WTC11 (cell line): ENCODE measurements around the gene CTBP1. TPM values are rescaled to one million over a fixed set of nuclear protein-coding genes. Genes with fewer than 3 reads are reported as not detected.

ENCODE experiments used
- ATAC-seq: fragments of 200-7000 bp; cut with Tn5 transposase; 2 replicates; pipeline ENCODE4 v1.10.0; 2021; ENCODE audit warnings: mild to moderate bottlenecking, moderate library complexity
- CTCF ChIA-PET: fragments of 300-600 bp; sonication (Branson Sonifier 250); formaldehyde crosslinking; loops from one replicate; lab custom pipeline; 2021; ENCODE audit warnings: antibody characterized with exemption; lab: Charles Lee
- POLR2A ChIA-PET: fragments of 350-600 bp; sonication (Branson Sonifier 250); formaldehyde crosslinking; loops from one replicate; lab custom pipeline; 2021; ENCODE audit warnings: antibody characterized with exemption; lab: Charles Lee
- DNase-seq: peaks from one replicate; pipeline ENCODE4 v3.0.0; 2021; ENCODE audit warnings: low spot score
- H3K27ac Mint-ChIP-seq: 2 replicates; pipeline ENCODE4 v1.8.0; 2021; ENCODE audit warnings: mixed read lengths
- H3K27me3 Mint-ChIP-seq: 2 replicates; pipeline ENCODE4 v1.8.0; 2021; ENCODE audit warnings: low read depth, mild to moderate bottlenecking, moderate library complexity, mixed read lengths
- H3K36me3 Mint-ChIP-seq: 2 replicates; pipeline ENCODE4 v1.8.0; 2021; ENCODE audit warnings: mixed read lengths
- H3K4me1 Mint-ChIP-seq: 2 replicates; pipeline ENCODE4 v1.8.0; 2022; ENCODE audit warnings: mixed read lengths
- H3K4me3 Mint-ChIP-seq: 2 replicates; pipeline ENCODE4 v1.8.0; 2021; ENCODE audit warnings: mild to moderate bottlenecking, moderate library complexity, mixed read lengths
- H3K9me3 Mint-ChIP-seq: 2 replicates; pipeline ENCODE4 v1.8.0; 2021; ENCODE audit warnings: mixed read lengths
- ATF1 ChIP-seq: sonication (generic); formaldehyde crosslinking; IDR thresholded peaks from 2 replicates; pipeline ENCODE4 v1.8.1; 2023; ENCODE audit warnings: mild to moderate bottlenecking, moderate library complexity, missing genetic modification reagents
- ATF3 ChIP-seq: sonication (generic); formaldehyde crosslinking; conservative IDR thresholded peaks from 2 replicates; pipeline ENCODE4 v1.8.1; 2022; ENCODE audit warnings: mild to moderate bottlenecking, missing genetic modification reagents
- CREB1 ChIP-seq: sonication (generic); formaldehyde crosslinking; IDR thresholded peaks from 2 replicates; pipeline ENCODE4 v1.8.0; 2023; ENCODE audit warnings: mild to moderate bottlenecking, missing genetic modification reagents
- CREM ChIP-seq: sonication (generic); formaldehyde crosslinking; IDR thresholded peaks from 2 replicates; pipeline ENCODE4 v1.8.1; 2022; ENCODE audit warnings: mild to moderate bottlenecking, missing genetic modification reagents, moderate library complexity
- ERG ChIP-seq: fragments of 250-450 bp; sonication (Bioruptor Pico); IDR thresholded peaks from 2 replicates; pipeline ENCODE4 v1.8.0; 2021; ENCODE audit warnings: mild to moderate bottlenecking
- ESRRA ChIP-seq: sonication (generic); formaldehyde crosslinking; IDR thresholded peaks from 2 replicates; pipeline ENCODE4 v1.8.1; 2022; ENCODE audit warnings: mild to moderate bottlenecking, missing genetic modification reagents, borderline replicate concordance
- GABPB1 ChIP-seq: sonication (generic); formaldehyde crosslinking; IDR thresholded peaks from 2 replicates; pipeline ENCODE4 v1.8.1; 2023; ENCODE audit warnings: mild to moderate bottlenecking, missing genetic modification reagents
- GRHL2 ChIP-seq: fragments of 250-450 bp; sonication (Bioruptor Pico); IDR thresholded peaks from 2 replicates; pipeline ENCODE4 v1.8.0; 2022; ENCODE audit warnings: mild to moderate bottlenecking, moderate library complexity; ENCODE audit not compliant: insufficient replicate concordance, severe bottlenecking
- HMGA2 ChIP-seq: fragments of 250-450 bp; sonication (Bioruptor Pico); IDR thresholded peaks from 2 replicates; pipeline ENCODE4 v1.4.0; 2021; ENCODE audit warnings: mild to moderate bottlenecking, moderate library complexity
- JAZF1 ChIP-seq: fragments of 250-450 bp; sonication (Bioruptor Pico); IDR thresholded peaks from 2 replicates; pipeline ENCODE4 v1.9.0; 2021; ENCODE audit warnings: moderate library complexity, mild to moderate bottlenecking, inconsistent platforms
- MAX ChIP-seq: sonication (generic); formaldehyde crosslinking; IDR thresholded peaks from 2 replicates; pipeline ENCODE4 v1.8.0; 2022; ENCODE audit warnings: mild to moderate bottlenecking, missing genetic modification reagents
- MYBL2 ChIP-seq: sonication (generic); formaldehyde crosslinking; IDR thresholded peaks from 2 replicates; pipeline ENCODE4 v1.8.1; 2023; ENCODE audit warnings: mild to moderate bottlenecking, moderate library complexity, missing genetic modification reagents
- NFYB ChIP-seq: sonication (generic); formaldehyde crosslinking; conservative IDR thresholded peaks from 2 replicates; pipeline ENCODE4 v1.8.0; 2022; ENCODE audit warnings: low read depth, missing genetic modification reagents
- RELA ChIP-seq: sonication (generic); formaldehyde crosslinking; IDR thresholded peaks from 2 replicates; pipeline ENCODE4 v1.8.1; 2022; ENCODE audit warnings: missing genetic modification reagents, mild to moderate bottlenecking, borderline replicate concordance
- SOX15 ChIP-seq: fragments of 250-450 bp; sonication (Bioruptor Pico); IDR thresholded peaks from 2 replicates; pipeline ENCODE4 v1.9.0; 2021; ENCODE audit warnings: mild to moderate bottlenecking
- TEAD4 ChIP-seq: sonication (generic); formaldehyde crosslinking; IDR thresholded peaks from 2 replicates; pipeline ENCODE4 v1.8.0; 2022; ENCODE audit warnings: mild to moderate bottlenecking, missing genetic modification reagents
- TP53 ChIP-seq: sonication (generic); formaldehyde crosslinking; IDR thresholded peaks from 2 replicates; pipeline ENCODE4 v1.8.1; 2023; ENCODE audit warnings: mild to moderate bottlenecking, missing genetic modification reagents
- ZNF219 ChIP-seq: sonication (generic); formaldehyde crosslinking; IDR thresholded peaks from 2 replicates; pipeline ENCODE4 v1.8.0; 2023; ENCODE audit warnings: missing genetic modification reagents, mild to moderate bottlenecking, borderline replicate concordance
- ZNF423 ChIP-seq: fragments of 250-450 bp; sonication (Bioruptor Pico); IDR thresholded peaks from 2 replicates; pipeline ENCODE4 v2.1.2; 2022; ENCODE audit warnings: mild to moderate bottlenecking, moderate library complexity
- total RNA-seq: library from RNA; stranded (reverse); gene quantifications from 3 replicates; pipeline ENCODE4 v1.2.3, GENCODE V29; 2021
- TF ChIP-seq, protein P1 (sequence below): fragments of 200-600 bp; IDR thresholded peaks from 2 replicates; pipeline ENCODE4 v1.8.0; 2022; ENCODE audit warnings: antibody characterized with exemption
- TF ChIP-seq, protein P2 (sequence below): fragments of 250-450 bp; sonication (Bioruptor Pico); IDR thresholded peaks from 2 replicates; pipeline ENCODE4 v2.1.2; 2022; ENCODE audit warnings: mild to moderate bottlenecking, moderate library complexity

CTBP1 gene
- total RNA-seq, 1 experiment from 2014 or later, result 143 TPM

DNA sequence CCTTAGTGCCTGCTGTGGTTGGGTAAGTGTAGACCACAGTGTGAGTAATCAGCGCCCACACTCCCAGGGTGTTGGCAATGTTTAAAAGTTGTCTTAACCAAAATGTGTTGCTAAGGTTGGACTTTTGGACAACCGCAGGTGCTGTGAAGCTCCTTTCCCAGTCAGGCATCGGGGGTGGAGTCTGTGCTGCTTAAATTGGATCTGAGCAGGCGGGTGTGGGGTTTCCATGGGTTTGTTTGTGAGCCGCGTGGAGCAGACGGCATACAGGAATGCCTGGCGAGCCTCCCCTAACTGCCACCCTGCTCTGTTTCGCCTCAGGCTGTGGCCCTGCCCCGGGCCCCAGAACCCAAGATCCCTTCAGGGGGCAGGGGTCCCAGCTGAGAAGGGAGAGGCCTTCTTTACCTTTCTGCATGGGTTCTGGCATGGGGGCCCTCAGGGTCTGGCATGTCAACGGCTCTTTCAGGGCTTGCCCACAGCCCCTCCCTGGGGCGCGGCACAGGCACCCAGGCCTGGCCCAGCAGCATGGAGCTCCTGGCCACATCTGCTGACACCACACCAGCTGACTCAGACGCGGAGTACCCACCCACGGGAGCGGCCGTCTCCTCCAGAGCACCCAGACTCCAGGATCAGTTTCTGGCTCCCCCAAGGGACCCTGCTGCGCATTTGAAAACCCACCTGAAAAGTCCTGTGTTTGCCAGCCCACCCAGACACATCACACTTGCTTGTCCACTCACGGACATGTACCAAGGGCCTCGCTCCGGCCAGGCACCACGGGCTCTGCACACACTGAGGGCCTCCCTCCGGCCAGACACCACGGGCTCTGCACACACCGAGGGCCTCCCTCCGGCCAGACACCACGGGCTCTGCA, 71.4 kb downstream of the CTBP1 start:
- ChIA-PET POLR2A (interaction anchor here (0.8 kb wide), 1 partner anchor 535 kb away, joined by 3 read pairs; the partner anchor contains the start of gene SLBP), CTCF (interaction anchor here (0.9 kb wide), 1 partner anchor 10 kb away, joined by 3 read pairs; no protein-coding TSS in a partner anchor)
- Mint-ChIP-seq H3K36me3 (no peaks in the 10 kb centered on the region; the same call in 1 of the 2 replicates), H3K9me3 (peaks cover 26% of the 10 kb centered on the region), H3K4me3 (no peak overlapping the region), H3K27ac (no peak overlapping the region), H3K27me3 (peaks cover 57% of the 10 kb centered on the region), H3K4me1 (no peaks in the 10 kb centered on the region)
- ATAC-seq, result no peak
- DNase-seq, result no peak
- TF ChIP-seq ERG (CRISPR knock-in tag), result no peak
- no peak for TF ChIP-seq ESRRA (CRISPR knock-in tag)
- TF ChIP-seq MYBL2 (CRISPR knock-in tag), result no peak
- no peak for TF ChIP-seq SOX15 (CRISPR knock-in tag)
- TF ChIP-seq ZNF423 (CRISPR knock-in tag), result no peak
- no peak for TF ChIP-seq JAZF1
- TF ChIP-seq ATF3 (CRISPR knock-in tag), result no peak

DNA sequence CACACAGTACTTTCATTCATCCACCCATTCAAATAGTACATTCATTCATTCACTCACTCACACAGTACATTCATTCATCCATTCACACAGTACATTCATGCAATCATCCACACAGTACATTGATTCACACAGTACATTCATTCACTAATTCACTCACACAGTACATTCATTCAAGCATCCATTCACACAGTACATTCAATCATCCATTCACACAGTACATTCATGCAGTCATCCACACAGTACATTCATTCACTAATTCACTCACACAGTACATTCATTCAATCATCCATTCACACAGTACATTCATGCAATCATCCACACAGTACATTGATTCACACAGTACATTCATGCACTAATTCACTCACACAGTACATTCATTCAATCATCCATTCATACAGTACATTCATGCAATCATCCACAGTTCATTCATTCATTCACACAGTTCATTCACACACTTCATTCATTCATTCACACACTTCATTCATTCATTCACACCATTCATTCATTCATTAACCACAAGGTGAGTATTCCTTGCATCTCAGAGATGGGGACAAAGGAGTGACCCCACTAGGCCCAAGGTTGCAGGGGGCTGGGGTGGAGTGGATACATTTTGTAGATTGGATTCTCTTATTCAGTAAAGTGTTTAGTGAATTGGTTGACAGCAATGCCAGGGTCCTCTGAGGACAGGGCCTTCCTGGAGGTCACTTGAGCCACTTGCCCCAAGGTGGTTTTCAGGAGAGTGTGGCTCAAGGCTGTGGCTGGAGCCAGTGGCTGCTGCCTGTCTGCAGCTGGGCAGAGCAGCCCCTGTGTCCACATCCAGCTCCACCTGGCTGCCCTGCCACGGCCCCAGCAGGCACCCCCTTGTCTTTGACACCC, 72.3 kb downstream of the CTBP1 start:
- DNase-seq, result no peak
- H3K9me3 Mint-ChIP-seq, result peaks cover 22% of the 10 kb centered on the region
- H3K4me3 Mint-ChIP-seq, result no peak overlapping the region
- H3K27ac Mint-ChIP-seq, result no peak overlapping the region
- H3K36me3 Mint-ChIP-seq, result no peaks in the 10 kb centered on the region; the same call in 1 of the 2 replicates
- TF ChIP-seq CREM (CRISPR knock-in tag) (no peak), ATF1 (no peak), GRHL2 (CRISPR knock-in tag) (no peak), MAX (CRISPR knock-in tag) (no peak), TEAD4 (CRISPR knock-in tag) (no peak), CREB1 (CRISPR knock-in tag) (no peak), HMGA2 (CRISPR knock-in tag) (no peak)
- TF ChIP-seq, protein P1, sequence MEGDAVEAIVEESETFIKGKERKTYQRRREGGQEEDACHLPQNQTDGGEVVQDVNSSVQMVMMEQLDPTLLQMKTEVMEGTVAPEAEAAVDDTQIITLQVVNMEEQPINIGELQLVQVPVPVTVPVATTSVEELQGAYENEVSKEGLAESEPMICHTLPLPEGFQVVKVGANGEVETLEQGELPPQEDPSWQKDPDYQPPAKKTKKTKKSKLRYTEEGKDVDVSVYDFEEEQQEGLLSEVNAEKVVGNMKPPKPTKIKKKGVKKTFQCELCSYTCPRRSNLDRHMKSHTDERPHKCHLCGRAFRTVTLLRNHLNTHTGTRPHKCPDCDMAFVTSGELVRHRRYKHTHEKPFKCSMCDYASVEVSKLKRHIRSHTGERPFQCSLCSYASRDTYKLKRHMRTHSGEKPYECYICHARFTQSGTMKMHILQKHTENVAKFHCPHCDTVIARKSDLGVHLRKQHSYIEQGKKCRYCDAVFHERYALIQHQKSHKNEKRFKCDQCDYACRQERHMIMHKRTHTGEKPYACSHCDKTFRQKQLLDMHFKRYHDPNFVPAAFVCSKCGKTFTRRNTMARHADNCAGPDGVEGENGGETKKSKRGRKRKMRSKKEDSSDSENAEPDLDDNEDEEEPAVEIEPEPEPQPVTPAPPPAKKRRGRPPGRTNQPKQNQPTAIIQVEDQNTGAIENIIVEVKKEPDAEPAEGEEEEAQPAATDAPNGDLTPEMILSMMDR, result no peak
- TF ChIP-seq, all 79 proteins: peak for 0
- Mint-ChIP-seq H3K27me3 (peaks cover 57% of the 10 kb centered on the region), H3K4me1 (no peaks in the 10 kb centered on the region)
- no peak for ATAC-seq
- POLR2A ChIA-PET, result interaction anchor here (0.8 kb wide), 1 partner anchor 536 kb away, joined by 3 read pairs; the partner anchor contains the start of gene SLBP
- CTCF ChIA-PET, result interaction anchor here (0.9 kb wide), 1 partner anchor 9 kb away, joined by 3 read pairs; no protein-coding TSS in a partner anchor

- CTCF ChIA-PET, result interaction anchor here (0.9 to 1.3 kb wide), 3 partner anchors 9 to 110 kb away, joined by 4 read pairs; no protein-coding TSS in a partner anchor
- ATAC-seq, result no peak
- no peak overlapping the region for H3K4me3 Mint-ChIP-seq
- no peak for DNase-seq
- peaks cover 57% of the 10 kb centered on the region for H3K27me3 Mint-ChIP-seq
- no peak overlapping the region for H3K27ac Mint-ChIP-seq
- H3K4me1 Mint-ChIP-seq, result no peaks in the 10 kb centered on the region
- H3K9me3 Mint-ChIP-seq, result peaks cover 15% of the 10 kb centered on the region
- POLR2A ChIA-PET, result no interaction called here
- H3K36me3 Mint-ChIP-seq, result no peaks in the 10 kb centered on the region; the same call in 1 of the 2 replicates
- no peak for TF ChIP-seq GABPB1 (CRISPR knock-in tag)
- TF ChIP-seq CREM (CRISPR knock-in tag), result no peak
- TF ChIP-seq CREB1 (CRISPR knock-in tag), result no peak
- no peak for TF ChIP-seq NFYB (CRISPR knock-in tag)
- TF ChIP-seq ZNF219 (CRISPR knock-in tag), result no peak
- TF ChIP-seq TP53, result no peak
- TF ChIP-seq, protein P2, sequence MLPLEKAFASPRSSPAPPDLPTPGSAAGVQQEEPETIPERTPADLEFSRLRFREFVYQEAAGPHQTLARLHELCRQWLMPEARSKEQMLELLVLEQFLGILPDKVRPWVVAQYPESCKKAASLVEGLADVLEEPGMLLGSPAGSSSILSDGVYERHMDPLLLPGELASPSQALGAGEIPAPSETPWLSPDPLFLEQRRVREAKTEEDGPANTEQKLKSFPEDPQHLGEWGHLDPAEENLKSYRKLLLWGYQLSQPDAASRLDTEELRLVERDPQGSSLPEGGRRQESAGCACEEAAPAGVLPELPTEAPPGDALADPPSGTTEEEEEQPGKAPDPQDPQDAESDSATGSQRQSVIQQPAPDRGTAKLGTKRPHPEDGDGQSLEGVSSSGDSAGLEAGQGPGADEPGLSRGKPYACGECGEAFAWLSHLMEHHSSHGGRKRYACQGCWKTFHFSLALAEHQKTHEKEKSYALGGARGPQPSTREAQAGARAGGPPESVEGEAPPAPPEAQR (CRISPR knock-in tag), result no peak
- TF ChIP-seq RELA (CRISPR knock-in tag), result no peak
These were observed 73.2 kb downstream of the CTBP1 start for GRCh38 chr4:1175635-1176229.
